Vagina (tissue), 2 donors: Measurements from ENCODE around the gene RHOA. TPM values are rescaled to one million over a fixed set of nuclear protein-coding genes. Genes with fewer than 3 reads are reported as not detected.
"Not testable (repeated sequence)": the region's sequence is repeated elsewhere in the genome, so short reads cannot be mapped to it uniquely, and the experiment has no call there.

ENCODE experiments used
- DNase-seq, 2 donors: peaks; one replicate each; pipeline ENCODE4 v3.0.0-alpha.2; 2017; ENCODE audit errors: extremely low spot score in 2 of 2
- H3K27ac ChIP-seq: fragments of 200-600 bp; sonication (generic); one replicate; pipeline ENCODE4 v1.5.1; 2019
- H3K27me3 ChIP-seq: fragments of 200-600 bp; sonication (generic); one replicate; pipeline ENCODE4 v1.5.1; 2019
- H3K36me3 ChIP-seq, 2 donors: fragments of 200-600 bp; sonication (generic); one replicate each; pipeline ENCODE4 v1.5.1; 2017 to 2019
- H3K4me1 ChIP-seq: fragments of 200-600 bp; sonication (generic); one replicate; pipeline ENCODE4 v1.5.1; 2019
- H3K4me3 ChIP-seq, 2 donors: fragments of 200-600 bp; sonication (generic); 1 replicate in 1 of 2; 2 replicates in 1 of 2; pipeline ENCODE4 v1.5.1; 2016 to 2019
- H3K9me3 ChIP-seq: fragments of 200-600 bp; sonication (generic); one replicate; pipeline ENCODE4 v1.5.1; 2019
- CTCF ChIP-seq, 3 experiments: fragments of 450-650 bp in 2 of 3; fragments of 200-600 bp in 1 of 3; sonication (generic) in 1 of 3; IDR thresholded peaks; one replicate each; pipeline ENCODE4 v1.5.1; 2017 to 2019; ENCODE audit warnings: antibody characterized with exemption in 3 of 3, mild to moderate bottlenecking in 2 of 3, moderate library complexity in 2 of 3
- POLR2A ChIP-seq, 2 donors: fragments of 450-650 bp; IDR thresholded peaks; one replicate each; pipeline ENCODE4 v1.6.1; 2017; ENCODE audit warnings: antibody characterized with exemption in 2 of 2, mild to moderate bottlenecking in 2 of 2, moderate library complexity in 2 of 2
- POLR2AphosphoS5 ChIP-seq, 2 donors: sonication (generic); formaldehyde crosslinking; IDR thresholded peaks; one replicate each; pipeline ENCODE4 v1.9.0; 2017; ENCODE audit warnings: antibody characterized with exemption in 2 of 2, mild to moderate bottlenecking in 2 of 2, low read depth in 1 of 2; ENCODE audit not compliant: insufficient read depth in 1 of 2
- intact Hi-C: fragments of 100-400 bp; cut with DNase I; formaldehyde crosslinking; loops from one replicate; pipeline ENCODE4 v1.15.1; 2023
- total RNA-seq: library from RNA; depleted of rRNA; stranded (reverse); fragments of >200 nt; gene quantifications from one replicate; pipeline ENCODE4 v1.2.3, GENCODE V29; 2016

RHOA gene
- total RNA-seq, 1 donor from 2014 or later, result 377 TPM

GRCh38 chr3:49333916-49334633 is 77.7 kb downstream of the RHOA start:
- no peak for DNase-seq

GRCh38 chr3:49333091-49333490 is 78.7 kb downstream of the RHOA start:
- no peaks in the 10 kb centered on the region for H3K9me3 ChIP-seq
- DNase-seq, result no peak
- peaks cover 2% of the 10 kb centered on the region for H3K4me1 ChIP-seq
- intact Hi-C loops, result no loop called here
- TF ChIP-seq POLR2AphosphoS5 (IDR thresholded peaks at IDR 0.05; ENCODE audit: insufficient read depth in 1 of 2, low read depth in 1 of 2) (no peak), CTCF (IDR thresholded peaks at IDR 0.05) (no peak), POLR2A (IDR thresholded peaks at IDR 0.05) (no peak)
- H3K4me3 ChIP-seq, result no peak overlapping the region
- H3K27ac ChIP-seq, result no peak overlapping the region
- peaks cover 0 to 68% of the 10 kb centered on the region in 2 donors for H3K36me3 ChIP-seq
- H3K27me3 ChIP-seq, result no peaks in the 10 kb centered on the region

More at GRCh38 chr3:49333916-49334633, 77.7 kb downstream of the RHOA start:
- H3K36me3 ChIP-seq, result peaks cover 0 to 67% of the 10 kb centered on the region in 2 donors
- TF ChIP-seq POLR2AphosphoS5 (IDR thresholded peaks at IDR 0.05; ENCODE audit: insufficient read depth in 1 of 2, low read depth in 1 of 2), result no peak
- TF ChIP-seq CTCF (IDR thresholded peaks at IDR 0.05), result no peak
- TF ChIP-seq POLR2A (IDR thresholded peaks at IDR 0.05), result no peak
- H3K27me3 ChIP-seq, result no peaks in the 10 kb centered on the region
- H3K9me3 ChIP-seq, result no peaks in the 10 kb centered on the region
- intact Hi-C loops, result no loop called here
- H3K4me1 ChIP-seq, result peaks cover 12% of the 10 kb centered on the region
- H3K4me3 ChIP-seq, result no peak overlapping the region
- no peak overlapping the region for H3K27ac ChIP-seq

GRCh38 chr3:49329186-49329585 is 82.6 kb downstream of the RHOA start:
- DNase-seq, result no peak
- intact Hi-C loops, result no loop called here
- H3K4me3 ChIP-seq, result no peak overlapping the region
- H3K27me3 ChIP-seq, result no peaks in the 10 kb centered on the region
- H3K4me1 ChIP-seq, result no peaks in the 10 kb centered on the region
- TF ChIP-seq POLR2AphosphoS5 (IDR thresholded peaks at IDR 0.05; ENCODE audit: insufficient read depth in 1 of 2, low read depth in 1 of 2) (no peak), POLR2A (IDR thresholded peaks at IDR 0.05) (no peak), CTCF (IDR thresholded peaks at IDR 0.05) (no peak)
- peaks cover 0 to 83% of the 10 kb centered on the region in 2 donors for H3K36me3 ChIP-seq
- no peaks in the 10 kb centered on the region for H3K9me3 ChIP-seq
- no peak overlapping the region for H3K27ac ChIP-seq

GRCh38 chr3:49328350-49328749 is 83.4 kb downstream of the RHOA start:
- intact Hi-C loops, DNase-seq, H3K9me3 ChIP-seq, H3K4me3 ChIP-seq, H3K4me1 ChIP-seq, H3K27me3 ChIP-seq, H3K27ac ChIP-seq: not testable (repeated sequence)
- peaks cover 0 to 83% of the 10 kb centered on the region in 2 donors for H3K36me3 ChIP-seq

GRCh38 chr3:49327485-49327884 is 84.3 kb downstream of the RHOA start:
- peaks cover 0 to 83% of the 10 kb centered on the region in 2 donors for H3K36me3 ChIP-seq
- no peak for TF ChIP-seq CTCF (IDR thresholded peaks at IDR 0.05)
- TF ChIP-seq POLR2A (IDR thresholded peaks at IDR 0.05), result no peak
- no peak for TF ChIP-seq POLR2AphosphoS5 (IDR thresholded peaks at IDR 0.05; ENCODE audit: insufficient read depth in 1 of 2, low read depth in 1 of 2)
- no peaks in the 10 kb centered on the region for H3K27me3 ChIP-seq
- intact Hi-C loops, result no loop called here
- H3K9me3 ChIP-seq, result no peaks in the 10 kb centered on the region
- H3K4me3 ChIP-seq, result no peak overlapping the region
- DNase-seq, result no peak
- no peak overlapping the region for H3K27ac ChIP-seq
- no peaks in the 10 kb centered on the region for H3K4me1 ChIP-seq
